Activated CD4-positive, alpha-beta T cell treated with anti-CD3 and anti-CD28 coated beads, Interleukin-10, Interleukin-2, amounts not matched to agents 100 ng/mL and 50 ng/mL, durations not matched to agents 16 hours and 8 hours (primary cell): ENCODE results near the gene CLGN.
"Not testable (repeated sequence)": the region's sequence is repeated elsewhere in the genome, so short reads cannot be mapped to it uniquely, and the experiment has no call there.

ENCODE experiments used
- DNase-seq: peaks from one replicate; pipeline ENCODE4 v3.0.0-alpha.2; 2020

CLGN gene, protein sequence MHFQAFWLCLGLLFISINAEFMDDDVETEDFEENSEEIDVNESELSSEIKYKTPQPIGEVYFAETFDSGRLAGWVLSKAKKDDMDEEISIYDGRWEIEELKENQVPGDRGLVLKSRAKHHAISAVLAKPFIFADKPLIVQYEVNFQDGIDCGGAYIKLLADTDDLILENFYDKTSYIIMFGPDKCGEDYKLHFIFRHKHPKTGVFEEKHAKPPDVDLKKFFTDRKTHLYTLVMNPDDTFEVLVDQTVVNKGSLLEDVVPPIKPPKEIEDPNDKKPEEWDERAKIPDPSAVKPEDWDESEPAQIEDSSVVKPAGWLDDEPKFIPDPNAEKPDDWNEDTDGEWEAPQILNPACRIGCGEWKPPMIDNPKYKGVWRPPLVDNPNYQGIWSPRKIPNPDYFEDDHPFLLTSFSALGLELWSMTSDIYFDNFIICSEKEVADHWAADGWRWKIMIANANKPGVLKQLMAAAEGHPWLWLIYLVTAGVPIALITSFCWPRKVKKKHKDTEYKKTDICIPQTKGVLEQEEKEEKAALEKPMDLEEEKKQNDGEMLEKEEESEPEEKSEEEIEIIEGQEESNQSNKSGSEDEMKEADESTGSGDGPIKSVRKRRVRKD

GRCh38 chr4:140427106-140427918 is at the start of gene CLGN:
Gene CLGN, minus strand, starts transcription at chr4:140427648. Its CDS starts 14,570 bp downstream, at chr4:140413078.
- DNase-seq: peak; percentile 61

- no peak for DNase-seq
These were observed 44.7 kb upstream of the CLGN start for GRCh38 chr4:140472156-140472555.

DNA sequence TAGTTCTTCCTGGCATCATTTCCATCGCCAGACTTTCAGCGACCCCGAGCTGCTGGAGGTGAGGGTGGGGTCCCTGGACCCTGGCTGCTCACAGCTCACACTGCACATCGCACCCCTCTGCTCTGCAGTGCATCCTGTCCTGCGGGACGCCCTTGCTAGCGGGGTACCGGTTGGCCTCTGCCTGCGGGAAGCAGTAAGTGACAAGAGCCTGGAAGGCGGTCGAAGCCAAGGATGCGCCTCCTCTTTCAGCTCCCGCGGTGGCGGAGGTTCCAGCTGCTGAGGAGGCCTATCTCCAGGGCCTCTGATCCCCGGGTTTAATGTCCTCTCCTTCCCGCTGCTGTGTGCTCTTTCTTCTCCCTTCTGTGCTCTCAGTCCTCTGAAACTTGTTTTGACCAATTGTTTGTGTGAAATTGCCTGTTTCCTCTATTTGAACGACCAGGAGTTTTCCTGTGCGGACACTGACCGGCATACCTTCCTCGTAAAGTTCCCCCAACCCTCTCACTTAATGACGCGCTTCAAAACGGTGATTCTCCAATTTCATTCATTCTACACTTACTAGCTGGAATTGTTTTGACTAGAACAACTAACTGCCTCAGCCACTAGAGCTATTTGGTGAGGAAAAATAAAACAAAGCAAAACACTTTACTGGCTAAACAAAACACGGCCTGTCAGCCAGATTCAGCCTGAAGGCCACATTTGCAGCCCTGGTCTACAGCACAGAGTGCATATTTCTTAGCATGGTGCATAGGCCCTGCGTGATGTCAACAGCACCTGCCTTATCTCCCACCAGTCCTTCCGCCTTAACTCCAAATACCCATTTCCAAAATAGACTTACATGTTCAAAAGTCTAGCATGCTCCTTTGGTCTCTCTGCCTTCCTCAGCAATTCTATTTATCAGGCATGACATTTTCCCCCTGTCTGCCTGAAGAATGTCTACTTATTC is 42.6 kb upstream of the CLGN start:
- no peak for DNase-seq

DNA sequence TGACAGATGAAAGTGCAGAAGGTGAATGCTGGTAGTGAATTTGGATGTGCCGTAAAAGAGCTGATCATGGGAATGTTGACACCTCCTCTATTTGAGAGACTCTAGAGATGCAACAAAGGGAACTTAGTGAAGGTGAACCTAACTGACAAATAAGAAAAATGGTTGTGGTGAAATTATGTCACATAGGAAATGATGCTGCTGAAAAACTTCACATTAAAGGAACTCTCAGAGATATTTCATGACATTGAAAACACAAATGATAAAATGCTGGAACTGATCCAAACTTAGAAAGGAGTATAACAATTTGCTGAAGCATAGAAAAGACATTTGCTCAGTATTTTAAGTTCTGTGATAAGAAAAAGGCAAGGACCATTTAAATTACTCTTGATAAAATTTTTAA is 38.7 kb upstream of the CLGN start:
- DNase-seq: no peak

GRCh38 chr4:140463614-140464013 is 36.2 kb upstream of the CLGN start:
- no peak for DNase-seq

DNA sequence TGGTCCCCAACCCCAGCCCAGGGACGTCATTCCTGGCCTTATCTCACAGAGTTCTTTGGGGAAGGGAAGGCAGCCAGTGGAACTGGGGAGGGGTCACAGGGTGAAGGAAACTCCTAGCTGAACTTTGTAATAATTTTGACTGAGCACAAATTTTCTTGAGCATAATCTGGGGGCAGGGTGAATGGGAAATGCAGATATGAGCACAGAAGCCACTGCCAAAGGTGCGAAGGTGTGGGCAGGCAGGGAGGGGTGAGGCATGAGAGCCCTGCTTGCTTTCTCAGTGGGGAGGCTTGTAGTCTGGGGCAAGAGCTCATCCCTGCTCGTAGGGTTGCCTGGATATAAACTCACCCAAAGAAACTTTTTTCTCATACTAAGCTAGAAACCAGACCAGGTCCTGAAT is 35.7 kb upstream of the CLGN start:
- no peak for DNase-seq

GRCh38 chr4:140450352-140450751 is 22.9 kb upstream of the CLGN start:
- no peak for DNase-seq

GRCh38 chr4:140448830-140449229 is 21.4 kb upstream of the CLGN start:
- no peak for DNase-seq

DNA sequence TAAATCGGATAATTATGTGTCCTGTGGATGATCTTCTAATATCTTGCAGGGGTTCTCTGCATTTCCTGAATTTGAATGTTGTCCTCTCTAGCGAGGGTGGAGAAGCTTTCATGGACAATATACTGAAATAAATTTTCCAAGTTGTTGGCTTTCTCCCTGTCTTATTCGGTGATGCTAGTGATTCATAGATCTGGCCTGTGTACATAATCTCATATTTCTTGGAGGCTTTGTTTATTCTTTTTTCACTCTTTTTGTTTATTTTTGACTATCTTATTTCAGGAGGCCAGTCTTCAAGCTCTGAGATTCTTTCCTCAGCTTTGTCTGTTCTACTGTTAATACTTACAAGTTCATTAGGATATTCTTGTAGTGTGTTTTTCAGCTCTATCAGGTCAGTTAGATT is 20.7 kb upstream of the CLGN start:
- DNase-seq: no peak

- DNase-seq: not testable (repeated sequence)
These were observed 16.9 kb upstream of the CLGN start for GRCh38 chr4:140444347-140444746.

DNA sequence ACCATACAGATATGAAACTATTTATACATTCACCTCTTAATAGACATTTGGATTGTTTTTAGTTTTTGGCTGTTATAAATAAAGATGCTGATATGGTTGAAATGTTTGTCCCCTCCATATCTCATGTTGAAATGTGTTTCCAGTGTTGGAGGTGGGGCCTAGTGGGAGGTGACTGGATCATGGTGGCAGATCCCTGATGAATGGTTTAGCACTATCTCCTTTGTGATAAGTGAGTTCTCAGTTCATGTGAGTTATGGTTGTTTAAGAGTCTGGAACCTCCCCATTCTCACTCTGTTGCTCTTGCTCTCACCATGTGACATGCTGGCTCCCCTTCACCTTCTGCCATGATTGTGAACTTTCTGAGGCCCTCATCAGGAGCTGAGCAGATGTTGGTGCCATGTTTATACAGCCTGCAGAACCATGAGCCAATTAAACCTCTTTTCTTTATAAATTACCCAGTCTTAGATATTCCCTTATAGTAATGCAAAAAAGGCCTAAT is 12.2 kb upstream of the CLGN start:
- no peak for DNase-seq

GRCh38 chr4:140427919-140428471 is 547 bp upstream of the CLGN start:
- DNase-seq: no peak

- peak; percentile 5 for DNase-seq
These were observed 790 bp downstream of the CLGN start for GRCh38 chr4:140426610-140427105.

DNA sequence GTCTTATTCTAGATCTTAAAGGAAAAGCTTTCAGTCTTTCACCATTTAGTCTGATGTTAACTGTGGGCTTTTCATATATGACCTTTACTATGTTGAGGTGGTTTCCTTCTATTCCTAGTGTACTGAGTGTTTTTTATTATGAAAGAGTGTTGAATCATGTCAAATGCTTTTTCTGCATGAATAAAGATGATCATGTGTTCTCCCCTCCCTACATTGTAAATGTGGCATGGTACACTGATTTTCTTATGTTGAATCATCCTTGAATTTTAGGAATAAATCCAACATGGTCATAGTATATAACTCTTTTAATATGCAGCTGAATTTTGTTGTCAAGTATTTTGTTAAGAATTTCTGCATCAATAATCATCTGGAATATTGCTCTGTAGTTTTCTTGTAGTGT is 4.3 kb downstream of the CLGN start:
- no peak for DNase-seq

GRCh38 chr4:140413130-140413969 is 14.1 kb downstream of the CLGN start:
- DNase-seq: not testable (repeated sequence)

GRCh38 chr4:140408974-140409373 is 18.5 kb downstream of the CLGN start:
- DNase-seq: peak; percentile 5

GRCh38 chr4:140406292-140406691 is 21.2 kb downstream of the CLGN start:
- peak; percentile 33 for DNase-seq

GRCh38 chr4:140400111-140400510 is 27.3 kb downstream of the CLGN start:
- DNase-seq: no peak

DNA sequence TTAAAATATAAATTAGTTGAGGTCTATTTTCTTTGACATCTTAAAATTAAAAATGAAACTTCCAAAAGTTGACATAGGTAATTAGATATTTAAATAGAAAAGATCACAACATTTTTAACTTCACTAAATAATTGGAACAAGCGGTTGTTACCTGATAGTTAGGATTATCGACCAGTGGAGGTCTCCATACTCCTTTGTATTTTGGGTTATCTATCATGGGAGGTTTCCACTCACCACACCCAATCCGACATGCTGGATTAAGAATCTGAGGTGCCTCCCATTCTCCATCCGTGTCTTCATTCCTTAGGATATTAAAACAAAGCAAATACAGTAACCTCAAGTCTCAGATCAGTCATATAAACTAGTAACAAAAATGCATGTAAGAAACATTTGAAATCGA is 31.8 kb downstream of the CLGN start:
- no peak for DNase-seq

DNA sequence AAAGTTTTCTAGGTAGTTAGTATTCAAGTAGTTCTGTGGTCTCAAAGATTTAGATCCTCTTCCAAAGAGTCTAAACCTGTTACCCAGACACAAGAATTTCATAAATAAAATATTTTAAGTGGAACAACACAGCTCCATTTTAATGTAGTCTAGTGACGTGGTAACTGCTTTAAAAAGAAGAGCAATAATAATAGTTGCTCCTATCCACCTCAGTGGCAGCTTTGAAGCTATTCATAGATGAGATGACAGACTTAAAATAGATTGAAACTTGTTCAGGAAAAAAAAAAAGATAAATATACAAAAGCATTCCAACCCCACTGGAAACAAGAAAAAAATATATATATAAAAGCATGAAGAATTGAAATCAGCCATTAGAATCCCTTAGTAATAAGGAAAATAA is 39.4 kb downstream of the CLGN start:
- DNase-seq: no peak

GRCh38 chr4:140382732-140383131 is 44.7 kb downstream of the CLGN start:
- no peak for DNase-seq
